Activated CD4-positive, alpha-beta T cell treated with anti-CD3 and anti-CD28 coated beads, Interleukin-2, amount 50 U/mL, for 1 hour (primary cell): ENCODE results near the gene LINC00305.

Experiments used
- DNase-seq: peaks from one replicate; pipeline ENCODE4 v3.0.0-alpha.2; 2020

LINC00305 gene

DNA sequence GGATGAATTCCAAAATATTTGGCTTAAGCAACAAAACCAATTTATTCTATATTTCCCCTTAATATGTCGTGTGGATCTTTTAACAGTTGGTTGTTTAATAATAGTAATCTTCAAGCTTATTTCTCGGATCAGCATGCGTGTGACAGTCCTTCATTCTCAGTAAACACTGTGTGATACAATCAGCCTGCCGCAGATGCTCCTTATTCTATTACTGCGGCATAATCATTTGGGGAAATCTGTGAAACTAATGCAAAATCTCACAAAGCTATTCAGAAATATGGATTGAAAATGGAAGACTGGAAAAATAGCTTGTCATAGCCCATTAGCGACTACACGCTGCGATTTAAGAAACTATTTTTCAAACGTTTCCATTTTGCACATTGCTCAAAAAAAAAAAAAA is 36.9 kb downstream of the LINC00305 start:
- DNase-seq = no peak

DNA sequence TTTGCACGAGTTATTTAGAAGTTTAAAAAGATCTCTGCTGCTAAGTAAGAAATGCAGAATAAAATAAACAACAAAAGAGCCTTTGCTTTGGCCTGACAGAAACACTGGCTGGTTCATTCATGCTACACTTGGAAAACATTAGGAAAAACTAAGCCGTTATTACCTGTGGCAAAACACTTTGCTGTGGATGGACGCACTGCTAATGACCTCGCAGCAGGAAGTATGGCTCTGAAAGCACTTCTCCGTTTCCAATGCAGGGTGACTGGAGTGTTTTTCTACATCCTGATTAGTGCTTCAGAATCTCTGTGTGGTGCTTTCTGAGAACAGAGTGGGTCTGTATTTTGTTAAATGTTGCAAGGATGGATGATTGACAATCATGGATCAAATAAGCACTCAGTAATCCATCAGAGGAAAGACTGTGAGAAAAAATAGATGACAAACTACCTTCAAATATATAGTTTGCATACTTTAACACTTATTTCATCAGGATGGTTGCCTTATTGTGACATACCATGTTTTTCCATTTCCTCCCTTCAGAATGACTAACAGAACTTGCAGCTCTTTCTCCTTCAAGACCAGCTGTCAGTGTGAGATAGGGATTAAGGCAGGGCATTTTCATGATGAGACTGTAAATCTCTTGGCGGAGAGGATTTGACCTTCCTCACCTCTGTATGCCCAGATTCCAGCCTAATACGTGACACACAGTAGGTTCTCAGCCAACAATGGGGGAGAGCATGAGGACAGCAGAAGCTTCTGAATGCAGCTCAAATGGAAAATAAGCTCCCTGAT is 38.0 kb downstream of the LINC00305 start:
- DNase-seq = no peak

DNA sequence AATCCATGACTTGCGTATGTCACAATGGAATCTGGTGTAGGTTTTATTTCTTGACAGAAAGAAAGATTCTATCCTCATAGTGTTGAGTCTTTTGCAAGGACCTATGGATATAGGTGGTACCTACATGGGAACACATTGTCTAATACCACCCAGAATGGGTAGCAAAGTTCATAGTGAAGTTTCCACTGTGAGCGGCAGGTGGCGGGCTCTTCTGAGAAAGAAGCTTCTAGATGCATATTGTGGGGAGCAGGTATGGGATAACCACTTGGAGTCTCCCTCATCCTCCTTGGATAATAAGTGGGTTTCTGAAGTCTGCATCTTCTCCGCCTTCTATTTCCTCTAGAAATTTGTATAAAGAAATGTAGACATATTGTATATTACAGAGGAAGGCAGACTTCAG is 44.9 kb downstream of the LINC00305 start:
- DNase-seq = no peak

DNA sequence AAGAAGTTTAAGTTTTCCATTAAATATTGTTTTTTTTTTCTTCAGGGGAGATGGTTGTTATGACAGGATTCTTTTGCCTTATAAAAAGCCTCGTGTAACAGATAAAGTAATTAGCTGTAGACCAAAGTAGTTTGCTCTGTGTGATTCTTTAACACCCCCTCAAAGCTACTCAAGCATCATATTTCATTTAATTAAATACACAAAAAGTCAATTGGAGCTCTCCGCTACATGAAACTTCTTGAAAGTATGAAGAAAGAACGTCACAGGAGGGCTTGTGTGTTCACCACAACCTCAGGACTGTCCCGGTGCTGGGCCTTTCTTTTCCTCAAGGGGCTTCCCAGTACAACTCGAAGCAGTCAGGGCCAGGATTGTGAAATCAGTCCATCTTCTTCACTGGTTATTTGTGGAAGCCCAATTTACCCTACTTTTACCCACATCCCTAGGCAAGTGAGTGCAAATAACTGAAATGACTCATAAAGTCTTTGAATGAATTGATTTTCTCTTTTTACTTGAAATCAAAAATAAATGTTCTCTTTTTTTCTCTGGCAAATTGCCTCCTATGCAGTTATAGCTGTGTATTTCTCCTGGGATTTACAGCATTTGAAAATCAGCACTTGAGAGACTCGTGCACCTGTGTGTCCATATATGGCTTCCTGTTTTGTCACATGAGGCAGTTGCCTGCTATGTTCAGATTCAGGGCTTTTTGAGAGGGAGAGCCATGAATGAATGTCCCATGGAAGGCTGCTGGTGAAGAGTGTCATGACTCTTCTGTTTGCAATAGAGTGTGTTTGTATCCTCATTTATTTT is 48.6 kb downstream of the LINC00305 start:
- DNase-seq = no peak

DNA sequence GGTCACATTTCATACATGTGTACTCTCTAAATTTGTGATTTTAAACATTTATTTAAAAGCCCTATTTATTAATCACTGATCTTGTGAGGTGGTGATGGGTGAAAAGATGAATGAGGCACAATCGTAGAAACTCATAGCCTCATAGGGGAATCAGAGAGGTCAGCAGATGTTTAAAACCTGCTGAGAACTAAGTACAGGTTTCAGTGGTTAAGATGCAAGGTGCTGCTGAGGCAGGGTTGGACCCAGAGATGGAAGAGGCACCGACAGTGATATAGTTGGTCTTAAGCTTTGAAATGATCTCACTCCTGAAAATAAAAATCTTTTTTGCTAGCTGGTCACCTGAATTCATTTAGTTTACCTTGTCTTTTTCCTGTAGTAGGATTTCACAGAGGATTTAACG is 49.6 kb downstream of the LINC00305 start:
- no peak for DNase-seq

DNA sequence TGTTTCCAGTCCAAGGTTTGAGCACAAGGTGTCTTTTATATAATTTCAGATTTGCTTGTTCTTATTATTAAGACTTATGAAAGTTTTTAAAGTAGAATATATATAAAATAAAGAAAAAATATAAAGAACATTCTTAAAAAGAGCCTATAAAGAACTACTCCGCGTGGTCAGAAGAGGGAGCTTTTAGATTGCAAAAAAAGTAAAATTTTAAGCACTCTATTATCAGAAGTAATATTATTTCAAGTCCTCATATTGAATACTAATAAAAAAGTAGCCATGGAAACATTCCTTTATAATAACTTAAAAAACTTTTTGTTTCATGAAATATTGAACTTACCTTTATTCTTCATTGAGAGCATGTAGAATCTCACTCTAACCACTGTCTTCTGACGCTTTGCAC is 51.4 kb downstream of the LINC00305 start:
- no peak for DNase-seq

DNA sequence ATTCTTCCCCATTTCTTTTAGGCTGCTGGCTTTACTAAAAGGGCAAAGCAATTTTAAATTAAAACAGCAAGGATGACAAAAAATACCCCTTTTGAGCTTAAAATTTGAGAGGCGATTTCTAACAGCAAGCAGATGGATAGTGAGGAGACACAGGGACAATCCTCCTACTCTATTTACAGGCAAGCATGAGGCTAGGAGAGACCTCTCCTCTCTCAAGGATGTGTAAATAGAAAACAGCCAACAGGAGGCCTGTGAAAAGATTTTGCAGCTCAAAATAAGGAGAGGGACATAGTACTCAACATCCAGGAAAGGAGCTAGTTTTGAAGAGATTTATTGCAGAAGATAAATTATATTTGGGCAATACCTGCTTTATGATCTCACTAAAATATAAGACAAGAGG is 53.8 kb downstream of the LINC00305 start:
- no peak for DNase-seq

DNA sequence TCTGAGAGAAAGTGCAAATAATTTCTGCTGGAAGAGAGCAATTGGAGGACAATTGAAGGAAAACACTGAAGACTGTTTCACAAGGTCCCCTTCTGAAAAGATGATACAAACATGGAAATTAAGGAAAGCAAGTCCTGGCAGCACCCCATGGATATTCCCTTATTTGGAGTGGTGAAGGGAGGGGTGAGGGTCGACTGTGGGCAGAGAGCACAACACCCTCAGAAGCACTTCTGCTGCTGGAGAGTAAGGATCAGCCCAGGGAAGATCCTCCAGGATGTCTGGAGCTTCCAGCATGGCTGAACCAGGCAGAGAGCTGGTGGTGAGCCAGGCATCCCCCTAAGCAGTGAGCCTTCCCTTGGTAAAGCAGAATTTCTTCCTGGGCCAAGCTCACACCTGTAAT is 54.7 kb downstream of the LINC00305 start:
- DNase-seq = no peak

DNA sequence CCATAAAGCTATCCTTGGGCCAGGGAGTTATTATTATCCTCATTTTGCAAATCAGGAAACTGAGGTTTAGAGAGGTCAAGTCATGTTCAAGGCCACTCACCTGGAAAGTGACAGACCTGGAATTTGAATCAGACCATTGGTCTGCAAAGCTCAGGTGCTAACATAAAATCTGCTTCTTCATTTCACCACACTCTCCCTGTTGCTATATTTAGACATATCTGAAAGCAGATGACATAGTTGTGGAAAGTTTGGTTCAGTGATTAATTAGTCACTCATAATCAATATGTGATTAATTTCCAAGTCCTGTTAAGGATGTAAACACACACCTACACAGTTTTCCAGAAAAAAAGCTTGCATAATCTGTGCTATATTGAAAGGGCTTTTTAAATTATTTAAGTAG is 57.4 kb downstream of the LINC00305 start:
- DNase-seq = no peak

DNA sequence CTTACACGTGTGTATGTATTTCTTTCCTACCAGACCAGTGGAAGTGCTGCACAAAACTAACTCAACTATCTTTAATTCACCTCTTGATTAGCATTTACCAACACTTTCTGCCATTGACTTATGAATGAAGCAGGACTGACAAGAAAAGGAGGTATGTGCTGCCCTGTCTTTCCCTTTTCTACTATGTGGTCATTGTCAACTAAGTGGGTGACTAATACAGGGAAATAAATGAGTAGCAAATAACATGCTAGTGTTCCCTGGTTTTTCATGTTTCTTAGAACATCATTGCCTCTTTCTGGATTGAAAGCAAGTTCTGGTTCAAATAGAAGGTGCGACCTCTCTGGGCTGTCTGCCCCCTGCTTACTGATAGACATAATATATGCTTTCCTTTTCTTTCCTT is 58.0 kb downstream of the LINC00305 start:
- no peak for DNase-seq

DNA sequence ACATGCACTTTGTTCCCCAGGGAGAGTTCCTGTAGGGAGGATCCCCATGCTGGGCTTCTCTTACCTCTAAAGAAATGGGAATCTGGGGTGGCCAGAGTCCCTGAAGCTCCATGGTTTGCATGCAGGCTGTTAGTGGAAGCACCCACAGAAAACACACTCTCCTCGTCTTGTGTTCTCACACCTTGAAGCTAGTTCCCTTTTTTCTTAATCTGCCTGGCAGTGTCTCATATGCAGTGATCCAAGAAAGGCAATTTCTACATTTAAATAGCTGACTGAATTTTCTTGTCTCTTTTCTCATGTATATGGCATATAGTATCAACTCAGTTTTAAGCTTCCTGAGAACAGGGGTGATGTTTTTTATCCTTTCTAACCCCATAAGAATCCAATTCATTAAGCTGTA is 65.0 kb downstream of the LINC00305 start:
- DNase-seq = no peak

DNA sequence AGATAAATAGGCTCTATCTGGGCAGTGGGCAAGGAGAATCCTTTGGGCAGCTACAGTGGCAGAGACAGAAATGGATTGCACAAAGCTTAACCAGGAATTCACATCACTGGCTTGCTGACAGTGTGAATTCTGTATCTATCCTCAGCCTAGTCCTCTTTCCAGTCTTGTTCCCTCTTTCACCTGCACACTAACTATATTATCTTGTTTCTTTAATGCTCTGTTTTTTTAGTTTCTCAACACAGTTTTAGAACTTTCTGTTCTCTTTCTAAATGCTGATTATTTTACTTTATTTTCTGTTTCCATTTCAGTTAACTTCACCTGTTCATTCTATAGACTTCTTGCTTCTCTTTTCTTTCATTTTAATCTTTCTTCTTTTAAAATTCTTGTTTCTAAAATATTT is 66.4 kb downstream of the LINC00305 start:
- DNase-seq = no peak

DNA sequence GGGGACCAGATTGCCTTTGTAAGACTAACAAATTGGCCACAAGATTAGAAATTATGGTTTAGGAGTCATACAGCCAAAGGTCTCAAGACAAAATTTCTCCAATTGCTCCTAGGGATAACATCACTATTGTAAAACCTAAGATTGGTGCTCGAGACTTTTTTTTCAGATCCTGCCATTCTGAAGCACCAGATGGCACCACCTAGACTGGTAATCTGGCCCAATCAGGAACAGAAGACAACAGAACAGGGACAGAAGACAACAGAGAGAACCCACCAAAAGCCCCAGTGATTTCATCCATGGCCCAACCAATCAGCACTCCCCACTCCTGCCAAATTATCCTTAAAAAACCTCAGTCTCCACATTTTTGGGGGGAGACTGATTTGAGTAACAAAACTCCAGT is 66.8 kb downstream of the LINC00305 start:
- no peak for DNase-seq

DNA sequence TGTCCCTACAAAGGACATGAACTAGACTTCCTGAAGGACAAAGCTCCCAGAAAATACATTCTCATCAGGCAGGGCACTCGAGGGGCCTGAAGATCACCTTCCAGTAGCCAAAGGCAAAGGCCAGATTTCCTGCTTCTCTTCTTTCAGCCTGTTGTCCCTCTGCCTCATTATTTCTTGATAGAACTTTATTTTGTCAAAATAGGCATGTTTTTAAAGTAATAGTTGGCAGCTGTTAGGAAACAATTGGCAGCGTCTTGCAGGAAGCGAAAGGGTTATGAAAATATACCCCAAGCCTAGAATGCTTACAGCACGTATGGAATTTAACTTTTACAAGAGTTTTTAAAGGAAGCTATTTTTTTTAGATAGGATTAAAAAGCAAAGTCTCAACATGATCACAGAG is 74.9 kb downstream of the LINC00305 start:
- no peak for DNase-seq

DNA sequence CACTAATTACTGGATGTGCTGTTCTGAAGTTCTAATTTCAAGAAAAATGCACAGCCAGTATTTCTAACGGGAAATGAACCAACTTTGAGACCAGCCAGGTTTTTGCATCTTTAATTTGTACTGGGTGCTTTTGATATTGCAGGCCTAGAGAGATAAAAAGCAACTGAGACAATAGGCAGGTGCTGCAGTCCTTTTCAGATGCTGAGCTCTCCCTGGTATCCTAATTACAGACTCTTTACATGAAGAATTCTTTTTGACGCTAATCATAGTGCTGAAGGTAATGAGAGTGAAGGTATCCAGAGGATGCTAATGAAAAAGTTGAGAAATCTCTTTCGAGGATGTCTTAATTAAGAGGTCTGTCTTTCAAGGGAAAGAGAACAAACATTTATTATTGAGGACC is 93.9 kb downstream of the LINC00305 start:
- no peak for DNase-seq

DNA sequence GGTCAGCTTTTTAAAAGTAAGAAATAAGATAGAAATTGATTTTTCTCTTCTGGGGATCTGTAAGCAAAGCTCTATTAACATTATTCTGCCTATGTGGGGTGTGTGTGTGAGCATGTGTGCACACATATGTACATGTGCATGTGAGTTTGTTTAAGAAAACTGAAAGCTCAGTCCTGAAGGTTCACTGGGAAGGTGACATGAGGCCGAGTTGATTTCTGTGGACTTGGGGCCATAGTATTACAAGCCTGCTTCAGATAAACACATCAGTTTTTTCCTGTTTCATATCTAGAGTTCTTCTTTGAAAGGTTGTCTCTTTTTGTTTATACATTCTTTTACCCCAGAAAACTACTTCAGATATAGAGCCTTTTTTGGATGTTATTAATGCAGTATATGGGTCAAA is 95.6 kb downstream of the LINC00305 start:
- no peak for DNase-seq

DNA sequence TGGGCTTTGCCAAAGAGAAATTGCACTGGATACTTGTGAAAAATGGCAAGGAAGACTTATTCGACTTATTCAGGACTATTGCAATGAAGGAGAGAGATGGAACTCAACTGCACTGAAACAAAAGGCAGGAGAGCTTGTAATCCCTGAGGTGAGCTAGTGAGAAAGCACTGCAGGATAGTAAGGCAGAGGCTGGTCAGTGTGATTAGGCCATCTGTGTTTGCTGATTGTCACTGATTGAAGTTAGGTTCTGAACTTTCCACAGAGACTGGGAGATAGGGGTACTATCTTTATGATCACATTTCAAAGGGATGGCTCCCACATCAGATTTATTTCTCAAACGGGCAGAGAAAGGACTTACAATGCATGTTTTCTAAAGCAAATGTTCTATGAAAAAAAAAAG is 96.1 kb downstream of the LINC00305 start:
- no peak for DNase-seq

DNA sequence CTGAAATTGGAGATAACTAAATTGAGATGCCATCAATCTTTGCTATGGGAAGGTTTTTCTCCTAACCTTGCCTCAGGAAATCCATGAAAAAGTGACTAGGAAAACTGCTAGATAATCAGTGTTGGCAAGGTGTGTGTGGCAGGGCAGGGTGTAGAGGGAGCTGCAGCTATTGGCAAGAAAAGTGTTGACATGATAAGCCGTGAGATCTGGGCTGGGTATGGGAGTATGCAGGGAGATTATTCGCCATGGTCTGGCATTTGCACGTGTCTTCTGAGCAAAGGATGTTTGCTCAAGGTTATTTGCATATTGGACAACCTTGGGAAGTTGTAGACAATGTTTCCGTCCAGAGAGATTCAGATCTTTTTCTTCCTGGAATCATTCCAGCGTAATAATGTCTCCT is 104.3 kb downstream of the LINC00305 start:
- no peak for DNase-seq

DNA sequence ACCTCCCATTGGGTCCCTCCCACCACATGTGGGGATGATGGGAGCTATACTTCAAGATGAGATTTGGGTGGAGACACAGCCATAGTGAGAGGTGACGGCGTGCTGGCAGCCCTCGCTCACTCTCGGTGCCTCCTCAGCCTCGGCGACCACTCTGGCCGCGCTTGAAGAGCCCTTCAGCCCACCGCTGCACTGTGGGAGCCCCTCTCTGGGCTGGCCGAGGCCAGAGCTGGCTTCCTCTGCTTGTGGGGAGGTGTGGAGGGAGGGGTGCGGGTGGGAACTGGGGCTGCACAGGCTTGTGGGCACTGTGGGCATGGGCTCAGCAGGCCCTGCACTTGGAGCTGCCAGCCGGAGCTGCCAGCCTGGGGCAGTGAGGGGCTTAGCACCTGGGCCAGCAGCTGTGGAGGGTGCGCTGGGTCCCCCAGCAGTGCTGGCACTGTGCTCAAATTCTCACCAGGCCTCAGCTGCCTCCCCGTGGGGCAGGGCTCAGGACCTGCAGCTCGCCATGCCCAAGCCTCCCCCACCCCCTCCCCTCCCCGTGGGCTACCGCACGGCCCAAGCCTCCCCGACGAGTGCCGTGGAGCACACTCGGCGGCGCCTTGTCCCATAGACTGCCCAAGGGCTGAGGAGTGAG is 106.0 kb downstream of the LINC00305 start:
- DNase-seq = no peak

DNA sequence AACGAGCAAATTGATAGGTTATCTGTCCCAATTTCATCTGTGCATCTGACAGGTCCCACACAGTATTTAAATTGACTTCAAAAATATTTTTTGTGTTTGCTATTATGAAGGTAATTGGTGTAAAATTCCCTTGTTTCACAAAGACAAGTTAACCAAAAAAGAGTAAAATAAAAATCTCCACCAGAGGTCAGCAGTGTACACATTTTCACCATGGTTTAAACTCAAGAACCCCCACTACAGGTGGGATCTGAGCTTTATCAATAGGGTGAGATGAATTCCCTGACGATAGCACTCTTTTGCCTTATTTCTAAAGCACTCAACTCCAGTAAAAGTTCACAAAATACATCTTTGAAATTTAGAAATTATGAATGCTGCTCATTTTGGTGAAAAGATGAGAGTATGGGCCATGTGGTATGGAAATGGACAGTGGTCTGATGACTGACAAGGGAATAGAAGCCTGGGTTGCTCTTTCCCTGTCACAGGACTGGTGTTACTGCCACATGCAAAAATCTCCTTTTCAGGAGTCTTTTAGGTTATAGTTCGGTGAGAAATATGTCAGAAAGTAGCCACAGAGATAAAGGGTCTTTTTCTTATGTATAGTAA is 111.0 kb downstream of the LINC00305 start:
- DNase-seq = no peak

DNA sequence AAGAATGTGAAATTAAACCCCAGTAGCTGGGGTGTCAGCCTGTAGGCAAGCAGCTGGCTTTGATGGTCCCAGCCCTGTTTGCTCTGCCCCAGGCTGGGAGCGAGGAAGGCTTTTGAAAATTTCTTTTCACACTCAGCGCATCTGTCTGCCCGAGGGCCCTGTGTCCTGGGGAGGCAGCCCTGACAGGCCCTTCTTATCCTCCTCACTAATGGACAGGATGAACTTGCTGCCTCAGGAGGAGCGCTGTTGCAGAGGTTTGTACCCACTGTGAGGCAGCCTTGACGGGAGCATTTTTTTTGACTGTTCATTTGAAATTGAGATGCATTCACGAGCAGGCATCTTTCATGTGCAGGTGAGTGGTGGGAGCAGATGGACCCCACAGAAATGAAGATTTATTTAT is 116.6 kb downstream of the LINC00305 start:
- no peak for DNase-seq

DNA sequence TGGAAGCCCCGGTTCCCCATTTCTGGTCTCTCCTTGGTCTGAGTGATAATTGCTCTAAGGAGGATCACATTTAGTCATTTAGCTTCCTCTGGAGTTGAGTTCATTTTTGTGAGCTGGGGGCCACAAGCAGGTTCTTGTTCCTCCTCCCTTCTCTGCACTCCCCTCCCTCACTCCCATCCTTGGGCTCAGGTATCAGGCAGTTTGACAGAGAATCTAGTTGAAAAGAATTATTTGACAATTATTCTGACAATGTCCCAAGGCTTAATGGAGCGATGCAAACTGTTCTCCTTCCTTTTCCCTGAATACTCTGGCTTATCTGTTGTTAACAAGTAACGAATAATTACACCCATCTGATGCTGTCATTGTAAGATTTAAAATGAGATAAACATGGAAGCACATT is 117.5 kb downstream of the LINC00305 start:
- DNase-seq = no peak
